Eye (tissue), 1 donor: ENCODE results near the gene CIZ1.
"Not testable (repeated sequence)": the region's sequence is repeated elsewhere in the genome, so short reads cannot be mapped to it uniquely, and the experiment has no call there.

Experiments used
- DNase-seq: peaks from one replicate; pipeline ENCODE4 v3.0.0-alpha.2; 2015

The CIZ1 gene, protein sequence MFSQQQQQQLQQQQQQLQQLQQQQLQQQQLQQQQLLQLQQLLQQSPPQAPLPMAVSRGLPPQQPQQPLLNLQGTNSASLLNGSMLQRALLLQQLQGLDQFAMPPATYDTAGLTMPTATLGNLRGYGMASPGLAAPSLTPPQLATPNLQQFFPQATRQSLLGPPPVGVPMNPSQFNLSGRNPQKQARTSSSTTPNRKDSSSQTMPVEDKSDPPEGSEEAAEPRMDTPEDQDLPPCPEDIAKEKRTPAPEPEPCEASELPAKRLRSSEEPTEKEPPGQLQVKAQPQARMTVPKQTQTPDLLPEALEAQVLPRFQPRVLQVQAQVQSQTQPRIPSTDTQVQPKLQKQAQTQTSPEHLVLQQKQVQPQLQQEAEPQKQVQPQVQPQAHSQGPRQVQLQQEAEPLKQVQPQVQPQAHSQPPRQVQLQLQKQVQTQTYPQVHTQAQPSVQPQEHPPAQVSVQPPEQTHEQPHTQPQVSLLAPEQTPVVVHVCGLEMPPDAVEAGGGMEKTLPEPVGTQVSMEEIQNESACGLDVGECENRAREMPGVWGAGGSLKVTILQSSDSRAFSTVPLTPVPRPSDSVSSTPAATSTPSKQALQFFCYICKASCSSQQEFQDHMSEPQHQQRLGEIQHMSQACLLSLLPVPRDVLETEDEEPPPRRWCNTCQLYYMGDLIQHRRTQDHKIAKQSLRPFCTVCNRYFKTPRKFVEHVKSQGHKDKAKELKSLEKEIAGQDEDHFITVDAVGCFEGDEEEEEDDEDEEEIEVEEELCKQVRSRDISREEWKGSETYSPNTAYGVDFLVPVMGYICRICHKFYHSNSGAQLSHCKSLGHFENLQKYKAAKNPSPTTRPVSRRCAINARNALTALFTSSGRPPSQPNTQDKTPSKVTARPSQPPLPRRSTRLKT

DNA sequence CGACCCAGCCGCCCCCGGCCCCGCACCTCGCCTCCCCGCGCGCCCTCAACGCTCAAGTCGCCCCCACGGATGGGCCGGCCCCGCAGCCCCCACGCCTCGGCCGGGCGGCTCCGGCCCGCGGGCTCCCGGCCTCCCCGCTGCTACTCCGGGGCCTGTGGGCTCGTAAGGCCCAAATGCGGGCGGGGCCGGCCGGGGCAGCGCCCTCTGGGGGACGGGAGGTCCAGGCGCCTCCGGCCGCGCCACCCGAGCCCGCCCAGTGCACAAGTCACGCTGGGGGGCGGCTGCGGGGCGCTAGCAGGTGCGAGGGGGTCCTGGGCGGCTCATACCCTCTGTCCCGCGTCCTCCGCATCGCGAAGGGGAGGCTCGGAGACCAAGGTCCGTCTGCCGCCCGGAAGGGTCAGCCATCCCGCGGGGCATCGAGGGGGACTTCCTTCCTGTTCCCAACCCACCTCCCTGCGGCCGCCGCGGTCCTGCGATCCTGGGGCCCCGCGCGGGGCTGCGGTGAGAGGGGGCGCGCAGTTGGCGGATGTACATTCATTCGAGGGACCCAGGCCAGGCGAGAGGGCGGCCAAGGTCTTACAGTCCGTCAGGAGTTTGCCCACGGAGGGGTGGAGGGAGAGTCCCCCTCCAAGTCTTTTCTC, at the start of gene CIZ1:
TSS of gene CIZ1 (minus strand) at position 167 of the 641 bp plus-strand sequence. CDS start 715 bp downstream, outside the sequence.
- peak; percentile 92 for DNase-seq

DNA sequence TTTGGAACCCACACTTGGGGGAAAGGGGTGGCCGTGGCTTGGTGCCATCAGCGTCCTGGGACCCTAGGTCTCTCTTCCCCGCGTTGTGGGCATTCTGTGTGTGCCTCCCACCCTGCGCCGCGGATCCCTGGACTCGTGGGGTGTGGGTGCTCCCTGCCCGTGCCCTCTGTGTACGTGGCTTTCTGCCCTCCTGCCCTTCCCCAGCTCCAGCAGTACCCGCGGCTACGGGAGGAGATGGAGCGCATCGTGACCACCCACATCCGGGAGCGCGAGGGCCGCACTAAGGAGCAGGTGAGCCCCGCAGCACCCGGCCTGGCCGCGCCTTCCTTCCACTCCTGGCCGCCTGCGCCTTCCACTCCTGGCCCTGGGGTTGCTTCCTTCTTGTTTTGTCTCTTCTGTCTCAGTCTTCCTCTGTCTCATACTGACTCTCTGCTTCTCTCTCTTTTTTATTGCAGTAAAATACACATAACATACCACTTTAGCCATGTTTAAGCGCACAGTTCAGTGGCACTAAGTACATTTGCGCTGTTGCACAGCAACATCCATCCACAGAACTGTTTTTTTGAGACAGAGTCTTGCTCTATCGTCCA, 42.5 kb upstream of the CIZ1 start:
- DNase-seq, result no peak

DNA sequence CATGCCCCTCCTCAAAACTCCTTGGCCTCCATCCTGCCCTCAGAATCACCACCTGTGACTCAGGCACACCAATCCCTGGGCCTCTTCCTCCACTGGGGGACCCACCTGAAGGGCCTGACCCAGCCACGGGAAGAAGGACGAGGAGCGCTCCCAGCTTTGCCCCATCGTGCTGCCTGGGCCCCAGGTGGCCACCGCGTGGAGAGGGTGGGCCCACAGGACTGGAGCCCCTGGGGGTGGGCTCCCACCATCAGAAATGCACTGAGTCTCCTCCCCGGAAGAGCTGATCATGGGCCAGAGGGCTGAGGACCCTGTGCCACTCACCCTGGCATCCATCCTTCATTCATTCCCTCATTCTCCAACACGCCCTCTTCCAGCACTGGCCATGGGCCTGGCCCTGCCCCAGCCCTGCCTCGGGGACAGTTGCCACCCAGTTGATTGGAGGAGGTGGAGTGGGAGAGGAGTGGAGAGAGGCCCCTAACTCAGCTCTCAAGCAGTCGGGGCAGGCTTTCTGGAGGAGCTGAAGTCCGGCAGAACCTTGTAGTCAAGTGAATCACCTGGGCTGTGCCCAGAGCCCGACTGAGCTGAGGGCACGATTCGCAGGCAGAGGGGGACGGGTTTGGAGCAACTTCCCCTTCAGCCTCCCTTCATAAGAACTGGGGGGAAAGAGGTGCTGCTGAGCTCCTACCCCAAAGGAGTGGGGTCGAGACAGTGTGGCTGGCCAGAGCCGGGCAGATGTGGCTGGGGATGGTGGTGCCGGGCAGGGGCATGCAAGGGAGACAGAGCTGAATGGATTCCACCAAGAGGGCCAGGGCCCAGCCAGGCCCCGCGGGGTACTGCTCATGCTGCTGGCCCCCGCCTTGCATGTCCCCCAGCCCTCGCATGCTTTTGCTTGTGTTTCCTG, 41.4 kb upstream of the CIZ1 start:
- DNase-seq, result no peak

DNA sequence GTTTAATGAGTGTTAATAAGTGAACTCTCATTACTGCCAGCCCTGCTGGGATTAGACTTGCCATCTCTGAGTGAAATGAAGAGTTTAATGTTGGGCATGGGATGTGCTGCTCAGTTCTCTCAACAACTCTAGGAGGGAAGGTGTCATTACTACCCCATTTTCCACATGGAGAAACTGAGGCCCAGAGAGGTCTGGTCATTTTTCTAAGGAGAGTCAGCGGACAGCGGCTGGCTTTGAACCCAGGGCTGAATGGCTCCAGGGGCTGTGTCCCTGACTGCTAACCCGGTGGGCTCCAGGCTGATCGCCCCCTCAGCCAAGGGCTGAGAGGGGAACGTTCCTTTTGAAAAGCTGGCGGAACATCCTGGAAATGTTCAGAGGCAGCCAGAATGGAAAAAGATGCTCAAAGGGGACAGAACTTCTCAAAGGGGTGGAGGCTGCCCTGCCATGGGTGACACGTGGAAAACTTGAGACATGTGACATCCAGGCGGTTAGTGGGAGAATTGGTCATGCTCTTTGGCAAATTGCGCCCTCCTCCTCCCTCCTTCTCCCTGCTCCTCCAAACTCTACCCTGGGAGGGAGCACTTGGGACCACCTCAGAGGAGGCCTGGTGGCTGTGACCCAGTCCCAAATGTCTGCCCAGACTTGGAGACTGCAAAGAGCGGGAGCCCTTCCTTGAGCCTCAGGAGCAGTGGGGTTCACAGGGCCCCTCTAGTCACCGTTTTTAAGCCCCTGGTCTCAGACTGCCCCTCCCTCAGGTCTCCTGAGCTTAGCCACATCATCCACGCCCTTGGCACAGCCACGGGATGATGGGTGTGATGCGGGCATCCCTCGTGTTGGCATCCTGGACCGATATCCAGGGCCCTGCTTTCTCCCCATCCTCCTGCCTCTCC, 40.5 kb upstream of the CIZ1 start:
- no peak for DNase-seq

DNA sequence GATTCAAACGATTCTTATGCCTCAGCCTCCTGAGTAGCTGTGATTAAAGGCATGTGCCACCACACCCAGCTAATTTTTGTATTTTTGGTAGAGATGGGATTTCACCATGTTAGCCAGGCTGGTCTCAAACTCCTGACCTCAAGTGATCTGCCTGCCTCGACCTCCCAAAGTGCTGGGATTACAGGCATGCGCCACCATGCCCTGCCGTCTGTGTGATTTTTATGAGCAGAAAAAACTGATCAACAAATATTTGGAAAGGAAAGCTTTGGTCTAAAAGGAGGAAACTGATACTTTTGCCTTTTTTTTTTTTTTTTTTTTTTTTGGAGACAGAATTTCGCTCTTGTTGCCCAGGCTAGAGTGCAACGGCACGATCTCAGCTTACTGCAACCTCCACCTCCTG, 39.5 kb upstream of the CIZ1 start:
- not testable (repeated sequence) for DNase-seq

DNA sequence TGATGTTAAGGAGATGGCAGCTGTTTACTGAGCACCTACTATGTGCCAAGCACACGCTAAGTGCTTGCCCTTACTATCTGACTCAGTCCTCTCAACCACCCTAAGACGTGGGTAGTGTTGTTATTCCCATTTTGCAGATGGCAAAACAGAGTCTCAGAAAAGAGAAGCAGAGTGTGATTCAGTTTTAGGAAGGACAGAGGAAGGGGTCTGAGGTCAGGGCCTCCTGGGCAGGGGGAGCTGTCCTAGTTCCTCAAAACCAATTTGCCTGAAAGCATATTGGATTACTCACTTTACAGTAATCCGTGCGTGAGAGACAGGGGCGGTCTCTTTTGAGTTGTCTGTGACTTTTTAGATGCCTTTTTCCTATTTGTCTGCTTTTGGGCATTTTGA, 35.0 kb upstream of the CIZ1 start:
- no peak for DNase-seq

DNA sequence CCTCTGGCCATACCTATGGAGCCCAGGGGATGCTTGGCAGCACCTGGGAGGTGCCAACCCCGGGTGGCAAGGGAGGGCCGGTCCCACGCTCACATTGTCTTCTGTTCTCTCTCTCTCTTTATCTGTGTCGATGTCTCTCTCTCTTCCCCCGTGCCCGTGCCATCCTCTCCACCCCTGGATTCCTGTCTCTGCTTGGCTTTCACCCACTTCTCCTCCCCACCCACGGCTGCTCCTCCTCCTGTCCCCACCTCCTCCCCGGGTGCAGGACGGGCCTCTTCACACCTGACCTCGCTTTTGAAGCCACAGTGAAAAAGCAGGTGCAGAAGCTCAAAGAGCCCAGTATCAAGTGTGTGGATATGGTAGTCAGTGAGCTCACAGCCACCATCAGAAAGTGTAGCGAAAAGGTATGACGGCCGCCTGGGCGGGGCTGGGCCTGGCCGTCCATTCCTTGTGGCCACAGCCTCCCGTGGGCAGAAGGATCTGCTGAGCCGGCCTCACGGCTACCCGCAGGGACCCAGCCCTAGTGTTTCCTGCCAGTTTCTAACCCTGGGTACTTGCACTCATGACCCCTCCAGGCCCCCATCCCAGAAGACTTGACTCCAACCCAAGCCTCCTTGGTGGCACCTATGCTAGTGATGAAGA, 34.5 kb upstream of the CIZ1 start:
- no peak for DNase-seq

DNA sequence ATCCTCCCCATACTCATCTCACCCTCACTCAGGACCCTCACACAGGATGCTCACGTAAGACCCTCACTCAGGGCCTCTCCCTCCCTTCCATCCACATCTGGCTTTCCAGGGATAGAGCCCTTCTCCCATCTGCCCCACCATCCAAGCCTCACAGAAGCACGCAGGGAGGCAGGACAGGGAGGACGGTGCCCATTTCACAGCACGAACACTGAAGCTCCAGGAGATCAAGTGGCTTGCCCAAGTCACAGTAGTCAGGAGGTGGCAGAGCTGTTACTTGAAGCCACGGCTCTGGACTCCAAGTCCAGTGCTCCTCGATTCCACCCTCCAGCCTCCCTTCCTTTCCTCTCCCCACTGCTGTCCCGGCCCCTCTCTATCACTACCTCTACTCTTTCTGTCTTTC, 33.5 kb upstream of the CIZ1 start:
- no peak for DNase-seq

DNA sequence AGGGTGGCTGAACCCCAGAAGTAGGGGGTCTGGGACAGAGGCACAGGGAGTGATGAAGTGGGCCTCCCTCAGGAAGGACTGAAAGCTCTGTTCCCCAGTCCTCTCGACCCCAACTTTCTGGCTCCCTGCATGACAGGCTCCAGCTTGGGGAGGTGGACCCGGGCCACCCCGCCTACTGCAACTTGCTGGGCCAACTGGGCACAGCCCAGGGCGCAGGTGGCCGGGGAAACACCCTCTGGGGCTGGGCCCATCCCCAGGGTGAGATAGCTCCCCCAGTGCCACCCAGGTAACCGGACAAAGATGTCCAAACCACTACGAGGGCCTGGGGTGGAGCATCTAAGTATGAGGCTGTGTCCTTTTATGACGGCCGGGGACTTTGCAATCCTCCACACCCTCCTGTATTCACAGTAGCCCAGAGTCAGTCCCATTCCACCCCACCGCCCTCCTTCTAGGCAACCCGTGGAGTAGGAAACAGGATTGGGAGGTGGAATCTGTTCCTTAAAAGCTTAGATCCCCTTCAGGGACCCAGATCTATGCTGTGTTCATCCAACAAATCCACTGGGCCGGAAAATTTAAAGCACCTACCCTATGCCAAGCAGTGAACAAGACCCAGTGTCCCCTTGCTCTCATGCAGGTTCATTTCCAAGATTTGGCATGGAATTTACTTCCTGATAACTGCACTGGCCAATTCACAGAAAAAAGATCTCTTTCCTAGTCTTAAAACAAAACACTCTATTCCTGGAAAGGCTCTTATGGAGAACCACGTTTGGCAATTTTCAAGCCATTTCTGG, 31.7 kb upstream of the CIZ1 start:
- no peak for DNase-seq

DNA sequence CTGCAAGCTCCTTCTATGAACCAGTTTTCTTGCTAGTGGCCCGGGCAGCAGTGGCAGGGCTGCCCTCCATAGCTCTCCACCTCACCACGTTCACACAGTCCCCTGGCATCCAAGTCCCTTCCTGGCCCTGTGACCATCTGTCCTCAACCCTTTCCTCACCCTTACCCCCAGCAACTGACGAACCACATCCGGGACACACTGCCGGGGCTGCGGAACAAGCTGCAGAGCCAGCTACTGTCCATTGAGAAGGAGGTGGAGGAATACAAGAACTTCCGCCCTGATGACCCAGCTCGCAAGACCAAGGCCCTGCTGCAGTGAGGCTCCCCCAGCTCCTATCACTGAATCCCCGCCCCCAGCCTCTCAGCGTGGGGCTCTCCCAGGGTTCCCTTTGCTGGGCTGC, 30.7 kb upstream of the CIZ1 start:
- no peak for DNase-seq

DNA sequence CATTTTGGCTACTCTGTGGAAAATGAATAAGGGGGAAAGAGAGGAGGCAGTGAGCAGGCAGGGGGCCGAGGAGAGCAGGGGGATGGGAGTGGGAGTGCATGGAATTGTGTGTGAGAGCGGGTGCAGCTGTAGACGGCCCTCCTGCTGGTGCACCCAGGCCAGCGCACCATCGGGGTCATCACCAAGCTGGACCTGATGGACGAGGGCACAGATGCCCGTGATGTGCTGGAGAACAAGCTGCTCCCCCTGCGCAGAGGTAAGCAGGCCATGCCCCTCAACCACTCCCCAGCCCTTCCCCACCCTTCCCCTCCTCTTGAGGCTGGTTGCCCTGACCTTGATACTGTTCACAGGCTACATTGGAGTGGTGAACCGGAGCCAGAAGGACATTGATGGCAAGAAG, 28.5 kb upstream of the CIZ1 start:
- DNase-seq, result no peak

DNA sequence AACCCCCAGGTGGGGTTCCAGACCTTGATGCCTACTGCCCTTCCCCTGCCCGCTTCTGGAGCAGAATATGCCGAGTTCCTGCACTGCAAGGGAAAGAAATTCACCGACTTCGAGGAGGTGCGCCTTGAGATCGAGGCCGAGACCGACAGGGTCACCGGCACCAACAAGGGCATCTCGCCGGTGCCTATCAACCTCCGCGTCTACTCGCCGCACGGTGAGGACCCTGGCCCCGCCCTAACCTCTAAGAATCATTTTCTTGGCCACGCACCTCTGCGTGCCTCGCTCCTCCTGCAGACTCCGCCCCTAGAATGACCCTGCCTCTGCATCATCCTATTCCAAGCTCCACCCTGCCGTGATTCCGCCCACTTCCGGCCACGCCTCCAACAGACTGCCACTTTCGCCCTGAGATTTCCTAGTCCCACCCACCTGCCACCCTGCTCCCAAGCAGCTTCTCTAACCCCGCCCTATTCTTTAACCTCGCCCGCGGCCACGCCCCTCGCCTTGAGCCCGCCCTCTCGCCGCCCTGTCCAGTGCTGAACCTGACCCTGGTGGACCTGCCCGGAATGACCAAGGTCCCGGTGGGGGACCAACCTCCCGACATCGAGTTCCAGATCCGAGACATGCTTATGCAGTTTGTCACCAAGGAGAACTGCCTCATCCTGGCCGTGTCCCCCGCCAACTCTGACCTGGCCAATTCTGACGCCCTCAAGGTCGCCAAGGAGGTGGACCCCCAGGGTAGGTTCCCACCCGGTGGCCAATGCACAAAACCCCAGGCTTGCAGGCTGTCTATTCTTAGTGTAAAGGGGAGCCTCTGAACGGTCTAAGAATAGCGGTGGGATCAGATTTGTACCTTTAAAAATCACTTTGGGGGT, 27.4 kb upstream of the CIZ1 start:
- DNase-seq, result peak; percentile 97

DNA sequence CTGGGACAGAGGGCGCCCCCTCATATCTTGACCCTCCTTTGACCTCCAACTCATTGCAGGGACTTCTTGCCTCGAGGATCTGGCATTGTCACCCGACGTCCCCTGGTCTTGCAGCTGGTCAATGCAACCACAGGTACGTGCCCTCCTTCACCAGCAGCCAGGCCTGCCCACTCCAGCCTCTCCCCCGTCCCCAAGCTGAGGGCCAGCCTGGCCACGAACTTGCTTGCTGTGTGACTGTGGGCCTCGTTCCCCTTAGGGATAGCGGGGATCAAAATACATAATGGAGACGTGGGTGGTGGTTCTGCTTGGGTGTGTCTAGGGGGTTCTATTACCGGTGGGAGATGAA, 26.8 kb upstream of the CIZ1 start:
- DNase-seq, result no peak

DNA sequence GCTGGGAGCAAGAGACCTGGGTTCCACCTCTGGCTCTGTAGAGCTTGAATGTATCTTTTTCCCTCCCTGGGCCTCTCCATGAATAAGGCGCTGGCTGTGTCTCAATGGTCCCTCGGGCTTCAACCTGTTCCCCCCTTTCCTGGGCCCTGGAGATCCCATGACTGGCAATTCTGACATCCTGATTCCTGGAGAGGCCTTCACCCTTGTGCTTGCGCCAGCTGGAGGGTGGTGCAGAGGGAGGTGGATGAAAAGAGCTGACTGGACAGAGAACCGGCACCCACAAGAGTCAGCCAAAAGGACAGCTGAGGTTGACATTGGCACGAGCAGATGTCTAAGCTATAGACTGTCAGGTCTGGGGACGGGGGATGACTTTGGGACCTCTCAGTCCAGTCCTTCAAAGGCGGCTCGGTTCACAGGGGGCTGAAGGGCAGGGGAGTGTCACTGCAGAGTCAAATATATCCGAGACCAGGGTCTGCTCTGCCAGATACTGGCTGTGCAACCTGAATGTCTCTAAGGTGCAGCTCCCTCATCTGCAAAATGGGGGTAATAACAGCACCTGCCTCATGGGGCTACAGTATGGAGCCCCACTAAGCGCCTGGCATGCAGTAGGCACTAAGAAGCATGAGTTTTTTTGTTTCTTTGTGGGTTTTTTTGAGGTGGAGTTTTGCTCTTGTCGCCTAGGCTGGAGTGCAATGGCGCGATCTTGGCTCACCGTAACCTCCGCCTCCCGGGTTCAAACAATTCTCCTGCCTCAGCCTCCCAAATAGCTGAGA, 25.6 kb upstream of the CIZ1 start:
- DNase-seq, result no peak

DNA sequence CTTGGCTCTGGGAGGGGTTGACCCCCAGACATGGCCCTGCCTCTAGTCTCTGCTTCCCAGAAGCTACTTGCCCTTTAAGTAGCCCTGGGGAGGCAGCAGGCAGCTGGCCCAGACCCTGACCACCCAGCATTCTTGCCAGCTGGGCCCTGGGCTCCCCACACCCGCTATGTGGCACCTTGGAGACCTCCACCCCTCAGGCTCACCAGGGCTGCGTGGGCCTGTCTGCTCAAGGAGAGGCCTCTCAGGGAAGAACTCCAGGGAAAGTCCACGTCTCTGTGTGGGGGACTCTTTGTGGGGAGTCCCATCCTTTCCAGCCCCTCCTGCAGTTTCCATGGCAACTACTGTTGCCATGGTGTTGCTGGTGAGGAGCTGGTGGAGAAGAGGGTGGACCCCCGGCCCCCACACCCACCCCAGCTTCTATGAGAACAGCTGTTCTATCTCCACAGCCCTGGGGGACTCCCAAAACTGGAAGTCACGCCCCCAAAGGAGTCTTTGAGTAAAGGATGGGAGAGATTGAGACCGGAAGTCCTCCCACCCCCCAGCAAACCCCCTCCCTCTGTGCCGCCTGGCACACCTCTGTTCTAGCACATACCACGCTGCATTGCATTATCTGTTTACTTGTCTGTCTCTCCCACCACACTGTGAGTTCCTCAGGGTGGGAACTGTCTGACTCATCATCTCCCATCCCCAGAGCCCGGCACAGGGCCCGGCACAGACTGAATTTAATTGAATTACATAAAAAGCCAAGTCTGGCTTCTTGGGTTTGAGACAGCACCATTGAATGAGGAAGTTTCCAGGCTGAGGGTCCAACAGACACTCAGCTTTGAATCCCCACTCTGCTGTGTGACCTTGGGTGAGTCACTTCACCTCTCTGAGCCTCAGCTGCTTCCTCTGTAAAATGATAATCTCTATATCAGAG, 24.4 kb upstream of the CIZ1 start:
- DNase-seq, result no peak
